ENCODE measurements around the gene RNF150. TPM values are rescaled to one million over a fixed set of nuclear protein-coding genes. Genes with fewer than 3 reads are reported as not detected.
"Not testable (repeated sequence)": the region's sequence is repeated elsewhere in the genome, so short reads cannot be mapped to it uniquely, and the experiment has no call there.

Gene RNF150
- total RNA-seq, 1 donor from 2014 or later = not detected

DNA sequence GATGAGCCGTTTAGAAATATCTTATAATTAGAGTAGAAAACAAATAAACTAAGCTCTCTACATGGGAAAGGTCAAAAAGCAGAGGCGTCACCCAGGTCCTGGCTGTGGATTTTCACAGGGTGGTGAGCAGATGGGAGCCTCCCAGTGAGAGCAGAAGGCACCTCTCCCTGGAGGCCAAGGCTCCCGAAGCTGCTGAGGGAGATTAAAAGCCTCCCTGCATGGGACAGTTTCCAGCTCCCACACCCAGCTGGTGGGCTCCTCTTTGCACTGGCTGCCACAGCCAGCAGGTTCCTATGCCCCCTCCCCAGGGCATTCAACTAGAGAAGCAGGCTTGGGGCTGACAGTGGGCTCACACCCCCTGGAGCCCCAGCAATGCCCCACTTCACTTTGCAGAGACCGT, 321.8 kb downstream of the RNF150 start:
- Mint-ChIP-seq H3K4me1 (peaks cover 57% of the 10 kb centered on the region), H3K27ac (peak overlapping the region; percentile 25), H3K4me3 (no peak overlapping the region), H3K27me3 (no peaks in the 10 kb centered on the region), H3K36me3 (ENCODE audit: low read depth) (no peaks in the 10 kb centered on the region), H3K9me3 (no peaks in the 10 kb centered on the region)
- intact Hi-C loops (cut with micrococcal nuclease) = no loop called here
- no peak for ATAC-seq (ENCODE audit: low read depth)
- CTCF ChIA-PET = no interaction called here
- TF ChIP-seq CTCF (IDR thresholded peaks at IDR 0.05) = no peak
- no peak for DNase-seq
- POLR2A ChIA-PET = interaction anchor here (0.9 to 1.6 kb wide), 2 partner anchors 15 to 21 kb away, joined by 3 to 6 read pairs; no protein-coding TSS in a partner anchor

DNA sequence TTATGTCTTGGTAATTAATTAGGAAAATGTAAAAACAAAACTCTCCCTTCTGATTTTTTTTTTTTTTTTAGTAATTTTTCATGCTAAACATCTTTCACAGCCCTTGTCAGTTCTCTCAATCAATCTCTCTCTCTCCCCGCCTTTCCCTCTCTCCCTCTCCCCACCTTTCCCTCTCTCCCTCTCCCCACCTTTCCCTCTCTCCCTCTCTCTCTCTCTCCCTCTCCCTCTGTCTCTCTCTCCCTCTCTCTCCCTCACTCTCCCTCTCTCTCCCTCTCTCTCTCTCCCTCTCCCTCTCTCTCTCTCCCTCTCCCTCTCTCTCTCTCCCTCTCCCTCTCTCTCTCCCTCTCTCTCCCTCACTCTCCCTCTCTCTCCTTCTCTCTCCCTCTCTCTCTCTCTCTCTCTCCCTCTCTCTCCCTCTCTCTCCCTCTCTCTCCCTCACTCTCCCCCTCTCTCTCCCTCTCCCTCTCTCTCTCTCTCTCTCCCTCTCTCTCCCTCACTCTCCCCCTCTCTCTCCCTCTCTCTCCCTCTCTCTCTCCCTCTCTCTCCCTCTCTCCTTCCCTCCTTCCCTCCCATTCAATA, 322.6 kb downstream of the RNF150 start:
- Mint-ChIP-seq H3K4me1 (peaks cover 64% of the 10 kb centered on the region), H3K27ac (peak overlapping the region; percentile 25)
- H3K9me3 Mint-ChIP-seq; H3K27me3 Mint-ChIP-seq; DNase-seq; intact Hi-C loops (cut with micrococcal nuclease); H3K36me3 Mint-ChIP-seq (ENCODE audit: low read depth); ATAC-seq (ENCODE audit: low read depth); H3K4me3 Mint-ChIP-seq: not testable (repeated sequence)
- CTCF ChIA-PET = interaction anchor here (1.6 kb wide), 1 partner anchor 54 kb away, joined by 4 read pairs; no protein-coding TSS in a partner anchor
- POLR2A ChIA-PET = interaction anchor here (0.7 to 1.9 kb wide), 6 partner anchors 16 to 321 kb away, joined by 3 to 21 read pairs (median 6); partner anchors contain the start of gene TBC1D9

Other genes with a start within 250 kb of the RNF150 start
- gene ZNF330, start 87.4 kb upstream of the RNF150 start, total RNA-seq = 40.7 and 41.2 TPM in 2 replicates

Measured in activated B cell treated with CpG ODN at 0.5 μM for 24 hours (primary cell).